Measurements from ENCODE around the gene TMEM87A.

Gene TMEM87A

GRCh38 chr15:42213511-42213910 lies 59.7 kb downstream of the TMEM87A start:
- H2BK5ac ChIP-seq (ENCODE audit: low read length) = no peak overlapping the region
- no peaks in the 10 kb centered on the region for H3K4me1 ChIP-seq (ENCODE audit: control insufficient read depth, low read depth, low read length)
- H3K4me3 ChIP-seq (ENCODE audit: low read length) = no peak overlapping the region
- H3K56ac ChIP-seq (ENCODE audit: low read length) = no peak overlapping the region
- no peak overlapping the region for H4K8ac ChIP-seq (ENCODE audit: low read depth, low read length)
- H2BK120ac ChIP-seq (ENCODE audit: low read depth, low read length) = no peak overlapping the region
- no peak overlapping the region for H3K23ac ChIP-seq (ENCODE audit: low read length)
- no peak overlapping the region for H2BK15ac ChIP-seq (replicated peaks; ENCODE audit: low read depth)
- H4K5ac ChIP-seq (ENCODE audit: low read length) = no peak overlapping the region
- no peak for DNase-seq
- H3K18ac ChIP-seq (ENCODE audit: low read length) = no peak overlapping the region
- no peak overlapping the region for H3K27ac ChIP-seq (ENCODE audit: low read depth, low read length)
- no peak overlapping the region for H3K9ac ChIP-seq (ENCODE audit: low read length)
- no peaks in the 10 kb centered on the region for H3K79me2 ChIP-seq (ENCODE audit: control insufficient read depth, insufficient read depth, low read length)
- H3K4me2 ChIP-seq (ENCODE audit: low read length) = no peak overlapping the region
- peaks cover 2% of the 10 kb centered on the region for H3K36me3 ChIP-seq (ENCODE audit: control insufficient read depth, insufficient read depth, low read length)
- no peak overlapping the region for H3K4ac ChIP-seq (ENCODE audit: low read depth, low read length)
- H3K79me1 ChIP-seq (ENCODE audit: low read length) = no peaks in the 10 kb centered on the region
- H3K27me3 ChIP-seq (ENCODE audit: insufficient read depth, low read length, poor library complexity) = no peaks in the 10 kb centered on the region
- no peak overlapping the region for H2AK5ac ChIP-seq (ENCODE audit: low read length)

GRCh38 chr15:42210696-42211095 lies 62.5 kb downstream of the TMEM87A start:
- Histone ChIP-seq H3K36me3 (ENCODE audit: control insufficient read depth, insufficient read depth, low read length) (peaks cover 2% of the 10 kb centered on the region), H3K79me1 (ENCODE audit: low read length) (peaks cover 8% of the 10 kb centered on the region), H3K79me2 (ENCODE audit: control insufficient read depth, insufficient read depth, low read length) (no peaks in the 10 kb centered on the region), H3K27me3 (ENCODE audit: insufficient read depth, low read length, poor library complexity) (no peaks in the 10 kb centered on the region), H3K56ac (ENCODE audit: low read length) (no peak overlapping the region), H3K4me3 (ENCODE audit: low read length) (no peak overlapping the region), H2BK5ac (ENCODE audit: low read length) (no peak overlapping the region), H3K4ac (ENCODE audit: low read depth, low read length) (no peak overlapping the region), H3K9ac (ENCODE audit: low read length) (no peak overlapping the region), H4K8ac (ENCODE audit: low read depth, low read length) (no peak overlapping the region), H4K5ac (ENCODE audit: low read length) (no peak overlapping the region), H3K23ac (ENCODE audit: low read length) (no peak overlapping the region), H2AK5ac (ENCODE audit: low read length) (no peak overlapping the region), H2BK15ac (replicated peaks; ENCODE audit: low read depth) (no peak overlapping the region), H3K18ac (ENCODE audit: low read length) (no peak overlapping the region), H3K4me1 (ENCODE audit: control insufficient read depth, low read depth, low read length) (peaks cover 2% of the 10 kb centered on the region), H3K27ac (ENCODE audit: low read depth, low read length) (no peak overlapping the region), H3K4me2 (ENCODE audit: low read length) (no peak overlapping the region), H2BK120ac (ENCODE audit: low read depth, low read length) (no peak overlapping the region)
- no CpG with 5 or more reads among the region's 4 CpGs for WGBS (ENCODE audit: extremely low coverage, insufficient coverage, low lambda C conversion rate)
- no peak for DNase-seq

GRCh38 chr15:42207674-42208579 lies 65.3 kb downstream of the TMEM87A start, which contains the start of gene VPS39:
Gene VPS39 (minus strand): TSS chr15:42208304. CDS start chr15:42208153, 151 bp downstream.
- DNase-seq = peak; percentile 94
- H3K27me3 ChIP-seq (ENCODE audit: insufficient read depth, low read length, poor library complexity) = no peaks in the 10 kb centered on the region
- H3K18ac ChIP-seq (ENCODE audit: low read length) = peak within 1 kb of the TSS; percentile 35
- H3K36me3 ChIP-seq (ENCODE audit: control insufficient read depth, insufficient read depth, low read length) = peaks cover 2% of the 10 kb centered on the region
- H3K4ac ChIP-seq (ENCODE audit: low read depth, low read length) = no peak within 1 kb of the TSS
- no peak within 1 kb of the TSS for H2BK15ac ChIP-seq (replicated peaks; ENCODE audit: low read depth)
- no peak within 1 kb of the TSS for H4K8ac ChIP-seq (ENCODE audit: low read depth, low read length)
- no peak within 1 kb of the TSS for H3K27ac ChIP-seq (ENCODE audit: low read depth, low read length)
- peak within 1 kb of the TSS; percentile 93 for H3K56ac ChIP-seq (ENCODE audit: low read length)
- H3K4me1 ChIP-seq (ENCODE audit: control insufficient read depth, low read depth, low read length) = peaks cover 2% of the 10 kb centered on the region
- H3K4me3 ChIP-seq (ENCODE audit: low read length) = peak within 1 kb of the TSS; percentile 89
- peak within 1 kb of the TSS; percentile 33 for H3K4me2 ChIP-seq (ENCODE audit: low read length)
- no peak within 1 kb of the TSS for H2AK5ac ChIP-seq (ENCODE audit: low read length)
- peaks cover 11% of the 10 kb centered on the region for H3K79me1 ChIP-seq (ENCODE audit: low read length)
- WGBS (ENCODE audit: extremely low coverage, insufficient coverage, low lambda C conversion rate) = no CpG with 5 or more reads among the region's 45 CpGs
- no peak within 1 kb of the TSS for H3K23ac ChIP-seq (ENCODE audit: low read length)
- no peak within 1 kb of the TSS for H2BK5ac ChIP-seq (ENCODE audit: low read length)
- no peaks in the 10 kb centered on the region for H3K79me2 ChIP-seq (ENCODE audit: control insufficient read depth, insufficient read depth, low read length)
- H2BK120ac ChIP-seq (ENCODE audit: low read depth, low read length) = no peak within 1 kb of the TSS
- peak within 1 kb of the TSS; percentile 85 for H3K9ac ChIP-seq (ENCODE audit: low read length)
- H4K5ac ChIP-seq (ENCODE audit: low read length) = no peak within 1 kb of the TSS

GRCh38 chr15:42206406-42206805 lies 66.8 kb downstream of the TMEM87A start:
- Histone ChIP-seq H3K79me2 (ENCODE audit: control insufficient read depth, insufficient read depth, low read length) (no peaks in the 10 kb centered on the region), H2BK5ac (ENCODE audit: low read length) (no peak overlapping the region), H2BK120ac (ENCODE audit: low read depth, low read length) (no peak overlapping the region), H2BK15ac (replicated peaks; ENCODE audit: low read depth) (no peak overlapping the region), H4K5ac (ENCODE audit: low read length) (no peak overlapping the region), H3K27ac (ENCODE audit: low read depth, low read length) (no peak overlapping the region), H3K4ac (ENCODE audit: low read depth, low read length) (no peak overlapping the region), H3K4me3 (ENCODE audit: low read length) (no peak overlapping the region), H3K9ac (ENCODE audit: low read length) (no peak overlapping the region), H3K79me1 (ENCODE audit: low read length) (peaks cover 11% of the 10 kb centered on the region), H3K27me3 (ENCODE audit: insufficient read depth, low read length, poor library complexity) (no peaks in the 10 kb centered on the region), H3K23ac (ENCODE audit: low read length) (no peak overlapping the region), H4K8ac (ENCODE audit: low read depth, low read length) (no peak overlapping the region), H3K18ac (ENCODE audit: low read length) (no peak overlapping the region), H3K36me3 (ENCODE audit: control insufficient read depth, insufficient read depth, low read length) (peaks cover 2% of the 10 kb centered on the region), H3K4me2 (ENCODE audit: low read length) (no peak overlapping the region), H3K4me1 (ENCODE audit: control insufficient read depth, low read depth, low read length) (peaks cover 2% of the 10 kb centered on the region), H2AK5ac (ENCODE audit: low read length) (no peak overlapping the region), H3K56ac (ENCODE audit: low read length) (no peak overlapping the region)
- WGBS (ENCODE audit: extremely low coverage, insufficient coverage, low lambda C conversion rate) = no CpG with 5 or more reads among the region's 4 CpGs
- no peak for DNase-seq

GRCh38 chr15:42203891-42204290 lies 69.3 kb downstream of the TMEM87A start:
- Histone ChIP-seq H4K8ac (ENCODE audit: low read depth, low read length) (no peak overlapping the region), H3K9ac (ENCODE audit: low read length) (no peak overlapping the region), H3K79me1 (ENCODE audit: low read length) (peaks cover 11% of the 10 kb centered on the region), H3K4me3 (ENCODE audit: low read length) (no peak overlapping the region), H2BK15ac (replicated peaks; ENCODE audit: low read depth) (no peak overlapping the region), H3K56ac (ENCODE audit: low read length) (no peak overlapping the region), H2AK5ac (ENCODE audit: low read length) (no peak overlapping the region), H3K4ac (ENCODE audit: low read depth, low read length) (no peak overlapping the region), H2BK5ac (ENCODE audit: low read length) (no peak overlapping the region), H3K36me3 (ENCODE audit: control insufficient read depth, insufficient read depth, low read length) (no peaks in the 10 kb centered on the region), H3K4me2 (ENCODE audit: low read length) (no peak overlapping the region), H3K27me3 (ENCODE audit: insufficient read depth, low read length, poor library complexity) (no peaks in the 10 kb centered on the region), H3K4me1 (ENCODE audit: control insufficient read depth, low read depth, low read length) (peaks cover 2% of the 10 kb centered on the region), H2BK120ac (ENCODE audit: low read depth, low read length) (no peak overlapping the region), H3K23ac (ENCODE audit: low read length) (no peak overlapping the region), H4K5ac (ENCODE audit: low read length) (no peak overlapping the region), H3K18ac (ENCODE audit: low read length) (no peak overlapping the region), H3K27ac (ENCODE audit: low read depth, low read length) (no peak overlapping the region), H3K79me2 (ENCODE audit: control insufficient read depth, insufficient read depth, low read length) (no peaks in the 10 kb centered on the region)
- no CpG with 5 or more reads among the region's 3 CpGs for WGBS (ENCODE audit: extremely low coverage, insufficient coverage, low lambda C conversion rate)
- DNase-seq = no peak

Measured in mesendoderm (in vitro differentiated cells).